ENCODE measurements around the gene ZNF618.

ZNF618 gene

DNA sequence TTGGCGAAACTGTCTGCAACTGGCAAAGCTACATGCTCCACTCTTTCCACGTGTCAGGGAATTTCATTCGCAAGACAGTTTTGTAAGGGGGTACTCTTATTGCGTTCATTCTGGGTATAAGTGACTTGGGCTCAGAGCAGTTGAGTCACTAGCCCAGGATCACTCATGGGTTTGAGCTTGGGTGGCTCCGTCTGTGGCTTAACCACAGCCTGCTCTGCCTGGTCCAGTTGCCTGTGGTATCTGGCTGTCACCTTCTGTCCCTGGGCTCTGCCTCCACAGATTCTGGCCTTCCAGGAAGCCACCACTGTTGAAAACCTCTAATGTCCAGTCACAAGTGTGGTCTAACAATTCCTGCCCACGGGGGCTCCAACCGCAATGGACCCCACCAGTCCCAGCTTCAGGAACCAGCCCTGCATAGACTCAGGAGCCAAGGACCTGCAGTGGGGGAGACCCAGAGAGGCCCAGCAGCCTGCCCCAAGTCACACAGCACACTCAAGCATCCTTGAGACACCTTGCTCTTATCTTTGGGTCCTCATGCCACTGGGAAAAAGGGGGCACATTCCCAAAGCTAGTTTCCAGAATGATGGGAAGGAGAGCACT lies 212.6 kb downstream of the ZNF618 start:
- DNase-seq = no peak

GRCh38 chr9:114089206-114089840 lies 213.2 kb downstream of the ZNF618 start:
- DNase-seq = no peak

DNA sequence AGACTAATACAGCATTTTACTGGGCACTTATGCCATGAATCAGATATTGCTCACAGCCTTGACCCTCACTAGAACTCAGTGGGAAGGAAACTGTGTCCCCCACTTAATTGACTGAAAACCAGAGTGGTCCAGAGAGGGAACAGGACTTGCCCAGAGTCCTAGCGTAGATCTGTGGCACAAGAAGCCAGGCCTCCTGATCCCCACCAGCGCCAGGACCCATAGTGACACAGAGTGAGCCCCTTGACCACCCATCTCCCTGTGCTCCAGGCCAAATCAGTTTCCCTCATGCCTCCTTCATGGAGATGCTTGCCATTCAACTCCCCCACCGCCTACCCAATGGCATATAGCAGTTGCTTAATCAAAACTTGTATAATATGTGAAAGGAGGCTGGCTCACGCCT lies 214.7 kb downstream of the ZNF618 start:
- no peak for DNase-seq

GRCh38 chr9:114091711-114092110 lies 215.6 kb downstream of the ZNF618 start:
- DNase-seq = no peak

- no peak for DNase-seq
Observed at GRCh38 chr9:114092336-114092735, 216.2 kb downstream of the ZNF618 start.

DNA sequence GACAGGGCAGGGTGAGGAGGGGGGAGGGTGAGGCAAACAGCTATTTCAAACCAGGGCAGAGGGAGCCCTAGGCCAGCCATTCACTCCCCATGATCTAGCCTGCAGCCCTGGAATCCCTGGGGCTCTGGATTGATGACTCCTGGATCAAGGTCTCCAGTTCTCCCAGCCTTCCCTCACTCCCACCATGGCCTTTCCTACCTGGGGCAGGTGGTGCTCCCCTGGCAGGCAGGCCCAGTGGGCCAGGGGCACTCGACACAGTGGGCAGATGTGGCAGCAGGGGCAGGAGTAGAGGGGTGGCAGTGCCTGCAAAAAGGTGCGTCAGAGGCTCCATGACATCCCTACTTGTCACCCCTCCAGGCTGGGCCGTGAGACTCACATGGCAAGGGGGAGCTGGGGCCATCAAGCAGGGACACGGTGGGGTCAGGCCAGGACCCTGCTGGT lies 216.9 kb downstream of the ZNF618 start:
- DNase-seq = no peak

GRCh38 chr9:114093761-114094505 lies 217.8 kb downstream of the ZNF618 start:
- DNase-seq = no peak

DNA sequence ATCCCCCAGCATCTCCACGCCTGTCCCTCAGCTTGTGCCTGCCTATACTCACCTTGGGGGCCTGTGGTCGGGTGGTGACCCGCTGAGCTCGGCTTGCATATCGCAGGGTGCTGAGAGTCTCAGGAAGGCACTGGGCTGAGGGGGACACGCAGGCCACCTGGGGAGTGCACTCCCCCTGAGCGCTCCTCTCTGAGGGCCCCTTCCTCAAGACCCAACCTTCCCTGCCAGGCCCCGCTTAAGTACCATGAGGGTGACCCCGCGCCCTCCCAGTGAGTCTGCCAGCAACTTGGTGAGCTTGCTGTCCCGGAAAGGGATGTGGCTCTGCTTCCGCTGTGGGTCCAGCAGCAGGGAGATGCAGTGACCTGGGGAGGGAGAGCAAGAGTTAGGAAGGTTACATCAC lies 218.9 kb downstream of the ZNF618 start:
- no peak for DNase-seq

- DNase-seq = peak; percentile 11 to 13
Observed at GRCh38 chr9:114096041-114096511, 220.0 kb downstream of the ZNF618 start.

- no peak for DNase-seq
Observed at GRCh38 chr9:114096866-114097612, 220.9 kb downstream of the ZNF618 start.

DNA sequence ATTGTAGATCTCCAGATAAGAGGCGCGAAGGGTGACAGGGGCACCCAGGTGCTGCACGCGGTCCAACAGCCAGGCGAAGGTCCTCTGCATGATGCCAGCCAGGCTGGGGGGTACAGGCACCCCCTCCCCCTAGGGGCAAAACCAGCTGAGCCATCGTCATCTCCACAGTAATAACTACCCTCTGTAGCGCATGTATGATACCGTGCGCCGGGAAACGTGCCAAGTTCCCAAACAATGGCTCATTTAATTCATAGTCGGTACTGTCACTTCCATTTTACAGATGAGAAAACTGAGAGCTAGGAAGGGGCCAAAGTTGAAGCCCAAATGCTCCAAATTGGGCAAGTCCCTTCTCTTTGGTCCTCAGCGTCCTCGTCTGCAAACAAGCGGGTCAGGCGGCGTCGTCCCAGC lies 221.5 kb downstream of the ZNF618 start:
- no peak for DNase-seq

GRCh38 chr9:114098021-114098935 lies 222.2 kb downstream of the ZNF618 start:
- DNase-seq = peak; percentile 19 to 21

GRCh38 chr9:114098936-114099668 lies 223.0 kb downstream of the ZNF618 start, which contains the start of gene KIF12:
Gene KIF12, minus strand, starts transcription at chr9:114099292. Its CDS starts 16 bp downstream, at chr9:114099276.
- no peak for DNase-seq

- DNase-seq = no peak
Observed at GRCh38 chr9:114099669-114100270, 223.7 kb downstream of the ZNF618 start.

DNA sequence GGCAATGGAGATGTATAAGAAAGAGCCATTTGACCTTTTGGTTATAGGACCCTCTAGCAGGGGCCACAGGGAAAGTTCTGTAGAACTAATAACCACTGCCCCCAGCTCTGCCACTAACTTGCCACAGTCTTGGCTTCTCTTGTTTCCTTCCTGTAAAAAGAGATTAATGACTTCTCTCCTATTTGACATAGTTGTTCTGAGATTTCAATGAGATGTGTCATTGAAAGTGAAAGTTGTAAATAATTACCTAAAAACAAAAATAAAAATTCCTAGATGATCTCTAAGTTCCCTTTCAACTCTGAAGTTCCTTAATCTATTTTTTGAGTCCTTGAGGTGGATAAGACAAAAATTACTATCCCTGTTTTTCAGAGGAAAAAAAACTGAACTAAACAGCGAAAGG lies 224.4 kb downstream of the ZNF618 start:
- DNase-seq = no peak

GRCh38 chr9:114102484-114102883 lies 226.4 kb downstream of the ZNF618 start:
- no peak for DNase-seq

GRCh38 chr9:114105236-114105635 lies 229.1 kb downstream of the ZNF618 start:
- DNase-seq = no peak
